GM12892 (cell line): ENCODE data around the gene CAMK2B.

Experiments used
- POLR2A ChIP-seq: IDR thresholded peaks from 2 replicates; pipeline ENCODE4 v1.6.1; 2011; ENCODE audit warnings: low read depth, low read length, control low read depth
- POLR2AphosphoS5 ChIP-seq: IDR thresholded peaks from 2 replicates; pipeline ENCODE4 v1.6.1; 2011; ENCODE audit warnings: low read depth, low read length, control low read depth

GRCh38 chr7:44213206-44213876 is 112.1 kb downstream of the CAMK2B start:
- TF ChIP-seq POLR2A (no peak), POLR2AphosphoS5 (peak; percentile 34; the same call in 1 of the 2 replicates)
